ENCODE results near the gene KPTN. TPM values are rescaled to one million over a fixed set of nuclear protein-coding genes. Genes with fewer than 3 reads are reported as not detected.

Gene KPTN
- total RNA-seq, result 6.9 TPM

DNA sequence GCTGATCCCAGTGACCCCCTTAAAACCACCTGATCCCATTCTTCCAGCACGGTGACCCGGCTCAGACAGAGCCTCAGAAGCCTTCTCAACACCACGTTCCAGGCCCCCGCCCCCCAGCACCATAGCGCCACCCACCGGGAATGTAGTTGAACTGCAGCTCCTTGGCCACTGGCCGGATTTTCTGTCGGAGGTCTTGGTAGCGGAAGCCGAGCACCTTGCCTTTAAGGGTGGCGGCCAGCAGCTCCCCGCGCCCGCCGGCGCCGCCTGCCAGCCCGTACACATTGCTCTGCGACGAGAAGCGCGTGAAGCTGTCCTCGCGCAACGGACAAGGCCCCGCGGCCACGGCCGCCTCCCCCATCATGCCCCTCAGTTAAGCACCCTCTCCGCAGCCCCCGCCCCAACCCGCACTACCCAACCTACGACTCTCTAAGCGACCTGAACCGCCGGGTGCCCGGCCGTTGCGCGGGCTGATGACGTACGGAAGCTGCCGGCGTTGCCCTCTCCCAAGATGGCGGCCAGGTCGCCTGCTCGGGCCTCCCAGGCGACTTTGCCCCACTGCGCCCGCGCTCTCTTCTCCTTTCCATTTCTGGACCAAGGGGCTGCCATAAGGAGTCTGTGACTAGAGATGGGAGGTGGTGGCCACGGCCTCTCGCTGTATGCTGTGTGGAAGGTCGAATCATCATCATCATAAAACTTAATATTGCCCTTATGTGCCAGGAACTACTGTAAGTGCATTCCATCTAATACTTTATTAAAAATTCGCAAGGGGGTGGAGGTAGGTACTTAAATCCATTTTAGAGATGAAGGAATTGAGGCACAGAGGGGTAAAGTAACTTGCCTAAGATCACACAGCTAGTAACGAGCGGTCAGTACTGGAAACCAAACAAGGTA, at the start of gene KPTN:
KPTN (minus strand) TSS at position 420 of the 891 bp plus-strand sequence; CDS start at position 361, 59 bp downstream.

DNA sequence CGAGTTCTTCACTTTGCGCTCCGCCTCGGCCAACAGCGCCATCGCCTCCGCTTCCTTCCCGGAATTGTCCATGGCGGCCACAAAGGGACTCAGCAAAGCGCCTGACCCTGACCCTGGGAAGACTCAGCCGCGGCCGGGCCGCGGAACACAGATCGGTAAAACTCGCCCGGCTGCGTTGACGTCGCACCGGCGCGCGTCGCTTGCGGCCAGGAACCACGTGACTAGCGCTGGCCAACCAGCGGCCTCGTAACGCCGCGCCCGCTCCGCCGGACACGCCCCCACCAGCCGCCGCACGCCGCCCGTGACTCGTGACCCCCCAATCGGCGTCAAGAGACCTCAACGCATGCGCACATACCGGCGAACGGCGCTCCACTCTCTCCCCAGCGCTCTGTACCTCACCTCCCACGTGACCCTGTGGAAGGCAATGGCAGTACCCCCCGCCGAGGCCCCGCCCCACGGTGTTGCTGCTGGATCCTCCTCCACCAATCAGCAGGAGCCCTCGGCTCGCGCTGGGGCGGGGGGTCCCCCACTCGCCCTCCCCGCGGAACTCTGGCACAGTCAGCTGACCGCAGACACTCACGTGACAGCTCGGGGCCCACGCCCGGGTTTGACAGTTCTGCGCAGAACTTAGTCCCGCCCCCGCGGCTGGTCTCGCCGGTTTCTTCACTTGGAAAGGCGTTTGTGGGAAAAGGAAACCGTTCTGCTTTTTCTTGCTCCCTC, 31.0 kb upstream of the KPTN start, which contains the start of gene NAPA:
NAPA (minus strand) TSS at position 195 of the 720 bp plus-strand sequence; CDS start at position 72, 123 bp downstream.

DNA sequence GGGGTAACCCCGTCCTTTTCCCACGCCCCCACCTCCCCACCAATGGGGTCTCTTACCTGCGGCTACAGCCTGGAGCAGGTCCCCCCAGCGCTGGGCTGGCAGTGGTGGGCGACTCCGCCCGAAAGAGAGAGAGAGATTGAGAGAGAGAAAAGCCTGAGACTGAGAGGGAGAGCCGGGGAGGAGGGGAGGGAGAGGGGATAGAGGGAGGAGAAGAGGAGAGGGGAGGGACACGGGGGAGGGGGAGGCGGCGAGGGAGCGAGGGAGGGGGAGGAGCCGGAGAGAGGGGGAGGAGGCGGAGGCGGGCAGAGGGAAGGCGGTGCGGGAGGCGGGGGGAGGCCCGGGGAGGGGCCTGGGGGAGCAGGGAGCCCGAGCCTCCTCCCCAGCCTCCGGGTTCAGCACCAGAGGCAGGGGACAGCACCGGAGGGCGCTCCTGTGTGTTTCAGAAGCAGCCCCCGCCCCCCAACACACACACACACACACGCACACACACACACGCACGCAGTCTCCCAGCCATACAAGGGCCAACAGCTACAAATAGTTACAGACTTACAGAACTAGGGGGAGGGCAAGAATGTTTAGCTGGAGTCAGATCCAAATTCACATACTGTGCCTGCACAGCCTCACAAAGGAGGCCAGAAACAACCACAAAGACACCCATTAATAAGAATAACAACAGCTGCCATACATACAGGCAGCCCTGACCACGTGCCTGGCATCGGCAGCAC, 12.1 kb downstream of the KPTN start, which contains the start of gene SLC8A2:
SLC8A2 (minus strand) TSS at position 161 of the 725 bp plus-strand sequence. CDS start 5,490 bp downstream, outside the sequence.

Other genes starting within 250 kb of the KPTN start
- gene CCDC9, start 227.7 kb downstream of the KPTN start, total RNA-seq, result 3.8 TPM
- gene INAFM1, start 209.3 kb downstream of the KPTN start, total RNA-seq, result 5.0 TPM
- gene C5AR1, start 174.4 kb downstream of the KPTN start, total RNA-seq, result 0.31 TPM
- under 0.01 TPM for gene C5AR2, start 152.0 kb downstream of the KPTN start, total RNA-seq
- gene DHX34, start 134.9 kb downstream of the KPTN start, total RNA-seq, result 23.2 TPM
- 94.8 TPM for gene MEIS3, start 64.7 kb downstream of the KPTN start, total RNA-seq
- gene SLC8A2, start 12.3 kb downstream of the KPTN start, total RNA-seq, result 42.3 TPM
- 59.2 TPM for gene NAPA, start 30.8 kb upstream of the KPTN start, total RNA-seq
- gene ZNF541, start 88.9 kb upstream of the KPTN start, total RNA-seq, result under 0.01 TPM
- gene BICRA, start 124.9 kb upstream of the KPTN start, total RNA-seq, result 12.8 TPM
- 1.3 TPM for gene EHD2, start 229.2 kb upstream of the KPTN start, total RNA-seq

Measured in parietal lobe (tissue), 1 donor.